DOHH2 (cell line): Measurements from ENCODE around the gene ZNF592.
"Not testable (repeated sequence)": the region's sequence is repeated elsewhere in the genome, so short reads cannot be mapped to it uniquely, and the experiment has no call there.

Experiments used
- CTCF ChIP-seq: fragments of 200-600 bp; sonication (generic); IDR thresholded peaks from one replicate; pipeline ENCODE4 v1.5.1; 2014; ENCODE audit warnings: antibody characterized with exemption, mild to moderate bottlenecking, low read depth, low read length; ENCODE audit not compliant: poor library complexity, severe bottlenecking
- EZH2phosphoT487 ChIP-seq: fragments of 200-600 bp; sonication (generic); IDR thresholded peaks from 2 replicates; pipeline ENCODE4 v1.6.1; 2017; ENCODE audit warnings: borderline replicate concordance, mild to moderate bottlenecking, antibody characterized with exemption, low read length, moderate library complexity, mixed read lengths

- not testable (repeated sequence) for TF ChIP-seq CTCF, EZH2phosphoT487
Measured at GRCh38 chr15:84751721-84752120, 3.3 kb downstream of the ZNF592 start.
